Hindlimb muscle (tissue), 1 donor: ENCODE results near the gene TRIM64. TPM values are rescaled to one million over a fixed set of nuclear protein-coding genes. Genes with fewer than 3 reads are reported as not detected.
"Not testable (repeated sequence)": the region's sequence is repeated elsewhere in the genome, so short reads cannot be mapped to it uniquely, and the experiment has no call there.

Experiments used
- DNase-seq: peaks from one replicate; pipeline ENCODE4 v3.0.0-alpha.2; 2013
- polyA plus RNA-seq: library from polyadenylated mRNA; unstranded; fragments of 120-200 nt; gene quantifications from one replicate; pipeline ENCODE4 v1.2.1, GENCODE V29; 2013; ENCODE audit not compliant: insufficient read length

TRIM64 gene
- not detected for polyA plus RNA-seq

GRCh38 chr11:89965737-89966136 is at the start of gene TRIM64:
TSS of gene TRIM64 (plus strand) at chr11:89966037. CDS start at chr11:89968504, 2,467 bp downstream.
- DNase-seq, result not testable (repeated sequence)

- DNase-seq, result no peak
Observed at GRCh38 chr11:89922195-89922660, 43.6 kb upstream of the TRIM64 start, which contains the start of gene TRIM49D1. TSS of gene TRIM49D1 (minus strand) at chr11:89922245. CDS start at chr11:89917710, 4,535 bp downstream.

GRCh38 chr11:89923764-89924163 is 42.1 kb upstream of the TRIM64 start, which contains the start of gene TRIM49D2:
TSS of gene TRIM49D2 (plus strand) at chr11:89924064. CDS start at chr11:89926762, 2,698 bp downstream.
- not testable (repeated sequence) for DNase-seq

GRCh38 chr11:89960833-89961232 is 5.0 kb upstream of the TRIM64 start:
- not testable (repeated sequence) for DNase-seq

Other genes with a start within 250 kb of the TRIM64 start
- not detected for gene TRIM49, start 157.5 kb upstream of the TRIM64 start, polyA plus RNA-seq
- not detected for gene TRIM64B, start 87.5 kb upstream of the TRIM64 start, polyA plus RNA-seq
- gene TRIM49D1, start 43.8 kb upstream of the TRIM64 start, polyA plus RNA-seq, result not detected
- not detected for gene TRIM49D2, start 42.0 kb upstream of the TRIM64 start, polyA plus RNA-seq
- gene TRIM49C, start 65.1 kb downstream of the TRIM64 start, polyA plus RNA-seq, result not detected
- not detected for gene UBTFL1, start 119.9 kb downstream of the TRIM64 start, polyA plus RNA-seq
- 4.2 TPM for gene NAALAD2, start 168.6 kb downstream of the TRIM64 start, polyA plus RNA-seq